HepG2 (cell line): Measurements from ENCODE around the gene JTB. TPM values are rescaled to one million over a fixed set of nuclear protein-coding genes. Genes with fewer than 3 reads are reported as not detected.
A peak's percentile ranks its signal among the peaks of the same experiment; 100 is the strongest.

Experiments used
- ARHGAP35 ChIP-seq: sonication (generic); formaldehyde crosslinking; IDR thresholded peaks from 2 replicates; pipeline ENCODE4 v1.9.0; 2022; ENCODE audit warnings: mild to moderate bottlenecking, inconsistent platforms, moderate library complexity, missing genetic modification reagents, borderline replicate concordance
- IKZF4 ChIP-seq: sonication (generic); formaldehyde crosslinking; IDR thresholded peaks from 2 replicates; pipeline ENCODE4 v1.5.1; 2020; ENCODE audit warnings: borderline replicate concordance, mild to moderate bottlenecking, low read depth, missing genetic modification reagents; ENCODE audit errors: not compliant biosample characterization
- MBNL3 ChIP-seq: fragments of 250-450 bp; sonication (Bioruptor Pico); conservative IDR thresholded peaks from 2 replicates; pipeline ENCODE4 v1.8.0; 2022; ENCODE audit warnings: mild to moderate bottlenecking, inconsistent platforms
- MZF1 ChIP-seq: sonication (generic); formaldehyde crosslinking; IDR thresholded peaks from 2 replicates; pipeline ENCODE4 v1.8.1; 2023; ENCODE audit warnings: mild to moderate bottlenecking, missing genetic modification reagents, borderline replicate concordance
- NFYB ChIP-seq: sonication (generic); formaldehyde crosslinking; IDR thresholded peaks from 2 replicates; pipeline ENCODE4 v1.4.0; 2020; ENCODE audit warnings: missing genetic modification reagents
- SNAPC2 ChIP-seq: sonication (generic); formaldehyde crosslinking; IDR thresholded peaks from 2 replicates; pipeline ENCODE4 v1.8.1; 2022; ENCODE audit warnings: mild to moderate bottlenecking, missing genetic modification reagents
- ZBTB7A ChIP-seq: sonication (generic); formaldehyde crosslinking; IDR thresholded peaks from 2 replicates; pipeline ENCODE4 v1.8.0; 2022; ENCODE audit warnings: mild to moderate bottlenecking, missing genetic modification reagents
- ZFP90 ChIP-seq: sonication (generic); formaldehyde crosslinking; IDR thresholded peaks from 2 replicates; pipeline ENCODE4 v1.8.0; 2022; ENCODE audit warnings: missing genetic modification reagents, mild to moderate bottlenecking, inconsistent platforms, borderline replicate concordance
- ZNF124 ChIP-seq: sonication (generic); formaldehyde crosslinking; IDR thresholded peaks from 2 replicates; pipeline ENCODE4 v1.4.0; 2020; ENCODE audit warnings: missing genetic modification reagents
- ZNF251 ChIP-seq: sonication (generic); formaldehyde crosslinking; IDR thresholded peaks from 2 replicates; pipeline ENCODE4 v1.9.0; 2021; ENCODE audit warnings: mild to moderate bottlenecking, missing genetic modification reagents
- ZNF282 ChIP-seq: fragments of 450-650 bp; IDR thresholded peaks from 2 replicates; pipeline ENCODE4 v1.6.1; 2018; ENCODE audit not compliant: partially characterized antibody
- ZNF598 ChIP-seq: sonication (generic); formaldehyde crosslinking; IDR thresholded peaks from 2 replicates; pipeline ENCODE4 v1.5.1; 2020; ENCODE audit warnings: mild to moderate bottlenecking, missing genetic modification reagents, borderline replicate concordance
- ZNF607 ChIP-seq: sonication (generic); formaldehyde crosslinking; IDR thresholded peaks from 2 replicates; pipeline ENCODE4 v1.5.1; 2020; ENCODE audit warnings: missing genetic modification reagents, mild to moderate bottlenecking, borderline replicate concordance
- ZNF652 ChIP-seq: IDR thresholded peaks from 2 replicates; pipeline ENCODE4 v1.6.1; 2016; ENCODE audit warnings: low read depth, borderline replicate concordance
- ZNF720 ChIP-seq: sonication (generic); formaldehyde crosslinking; IDR thresholded peaks from 2 replicates; pipeline ENCODE4 v1.4.0; 2020; ENCODE audit warnings: missing genetic modification reagents
- ZNF75D ChIP-seq: sonication (generic); formaldehyde crosslinking; IDR thresholded peaks from 2 replicates; pipeline ENCODE4 v1.8.1; 2023; ENCODE audit warnings: missing genetic modification reagents, mild to moderate bottlenecking, borderline replicate concordance
- polyA plus RNA-seq, 8 experiments: library from polyadenylated mRNA; depleted of rRNA in 3 of 8; stranded (reverse) in 7 of 8; unstranded in 1 of 8; fragments of >200 nt; fragmentation: Illumina TruSeq in 4 of 8; extraction: Trizol in 4 of 8; gene quantifications; 2 replicates each; pipeline versions ENCODE4 v1.2.1 to v1.2.3, GENCODE V29; 2011 to 2016; ENCODE audit warnings: low read depth in 4 of 8, missing spikeins in 1 of 8, mixed read lengths in 1 of 8; ENCODE audit not compliant: insufficient read depth in 1 of 8
- total RNA-seq, 5 experiments: library from RNA; depleted of rRNA; stranded (reverse); fragments of >200 nt; fragmentation: Illumina TruSeq; extraction: Trizol; gene quantifications; 2 replicates each; pipeline ENCODE4 v1.2.3, GENCODE V29; 2016; ENCODE audit warnings: low read depth in 1 of 5
- TF ChIP-seq, protein P1 (sequence below): IDR thresholded peaks from 2 replicates; pipeline ENCODE4 v1.6.1; 2016; ENCODE audit warnings: missing compliant biosample characterization, missing genetic modification reagents, borderline replicate concordance
- TF ChIP-seq, protein P2 (sequence below): sonication (generic); formaldehyde crosslinking; IDR thresholded peaks from 2 replicates; pipeline ENCODE4 v1.5.0; 2020; ENCODE audit warnings: missing genetic modification reagents, mild to moderate bottlenecking, borderline replicate concordance
- TF ChIP-seq, protein P3 (sequence below): sonication (generic); formaldehyde crosslinking; IDR thresholded peaks from 2 replicates; pipeline ENCODE4 v1.5.0; 2020; ENCODE audit warnings: missing genetic modification reagents, mild to moderate bottlenecking, borderline replicate concordance
- TF ChIP-seq, protein P4 (sequence below): sonication (generic); formaldehyde crosslinking; IDR thresholded peaks from 2 replicates; pipeline ENCODE4 v1.4.0; 2020; ENCODE audit warnings: missing genetic modification reagents

JTB gene
- total and polyA plus RNA-seq, 2 of the 13 experiments (the other 11 are each of a cell fraction or from before 2014, with no cell fraction given): 96.7 to 99.2 TPM

DNA sequence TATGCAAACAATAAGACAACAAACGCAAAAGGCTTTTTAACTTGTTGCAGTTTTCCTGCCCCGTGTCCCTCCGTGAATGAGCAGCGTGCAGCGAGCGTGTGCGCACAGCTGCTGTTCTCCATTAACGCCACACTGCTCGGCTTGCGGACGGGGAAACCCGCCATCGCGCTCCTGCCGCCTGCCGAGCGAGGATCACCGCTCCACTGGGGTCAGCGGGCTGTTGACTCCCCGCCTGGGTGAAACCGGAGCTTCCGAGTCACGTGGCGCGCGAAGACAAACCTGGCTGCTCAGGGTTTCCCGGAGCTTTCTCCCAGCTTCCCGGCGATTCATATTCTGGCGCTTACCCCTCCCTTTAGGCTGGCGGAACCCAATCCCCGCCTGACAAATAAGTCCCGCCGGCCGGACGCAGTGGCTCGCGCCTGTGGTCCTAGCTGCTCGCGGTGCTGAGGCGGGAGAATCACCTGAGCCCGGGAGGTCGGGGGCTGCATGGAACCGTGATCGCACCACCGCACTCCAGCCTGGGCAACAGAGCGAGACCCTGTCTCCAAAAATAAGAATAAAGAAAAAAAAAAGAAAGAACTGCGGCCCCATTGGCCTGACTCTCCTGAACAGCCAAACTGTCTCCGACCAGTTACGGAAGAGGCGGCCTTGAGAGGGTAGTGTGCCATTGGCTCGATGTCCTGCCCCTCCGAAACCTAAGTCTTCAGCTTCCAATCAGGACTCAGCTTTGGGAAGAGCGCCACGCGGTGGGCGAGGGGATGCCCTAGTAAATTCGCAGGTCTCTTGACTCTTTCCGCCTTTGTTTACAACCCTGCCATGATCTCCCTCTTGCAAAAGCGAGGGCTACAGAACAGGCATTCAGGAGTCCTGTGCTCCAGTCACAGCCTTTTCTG is 10.1 kb downstream of the JTB start, which contains the start of gene CREB3L4 (continued):
- TF ChIP-seq, protein P1, sequence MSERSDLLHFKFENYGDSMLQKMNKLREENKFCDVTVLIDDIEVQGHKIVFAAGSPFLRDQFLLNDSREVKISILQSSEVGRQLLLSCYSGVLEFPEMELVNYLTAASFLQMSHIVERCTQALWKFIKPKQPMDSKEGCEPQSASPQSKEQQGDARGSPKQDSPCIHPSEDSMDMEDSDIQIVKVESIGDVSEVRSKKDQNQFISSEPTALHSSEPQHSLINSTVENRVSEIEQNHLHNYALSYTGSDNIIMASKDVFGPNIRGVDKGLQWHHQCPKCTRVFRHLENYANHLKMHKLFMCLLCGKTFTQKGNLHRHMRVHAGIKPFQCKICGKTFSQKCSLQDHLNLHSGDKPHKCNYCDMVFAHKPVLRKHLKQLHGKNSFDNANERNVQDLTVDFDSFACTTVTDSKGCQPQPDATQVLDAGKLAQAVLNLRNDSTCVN: 0 out of 2 replicates have a peak, but pooled peaks have one; percentile 16
- no peak for TF ChIP-seq ZNF75D (CRISPR knock-in tag)
- TF ChIP-seq ZNF720 (CRISPR knock-in tag): no peak
- TF ChIP-seq ZNF607 (CRISPR knock-in tag): peak; percentile 88
- TF ChIP-seq, protein P2, sequence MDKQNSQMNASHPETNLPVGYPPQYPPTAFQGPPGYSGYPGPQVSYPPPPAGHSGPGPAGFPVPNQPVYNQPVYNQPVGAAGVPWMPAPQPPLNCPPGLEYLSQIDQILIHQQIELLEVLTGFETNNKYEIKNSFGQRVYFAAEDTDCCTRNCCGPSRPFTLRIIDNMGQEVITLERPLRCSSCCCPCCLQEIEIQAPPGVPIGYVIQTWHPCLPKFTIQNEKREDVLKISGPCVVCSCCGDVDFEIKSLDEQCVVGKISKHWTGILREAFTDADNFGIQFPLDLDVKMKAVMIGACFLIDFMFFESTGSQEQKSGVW (CRISPR knock-in tag): no peak
- TF ChIP-seq, protein P3, sequence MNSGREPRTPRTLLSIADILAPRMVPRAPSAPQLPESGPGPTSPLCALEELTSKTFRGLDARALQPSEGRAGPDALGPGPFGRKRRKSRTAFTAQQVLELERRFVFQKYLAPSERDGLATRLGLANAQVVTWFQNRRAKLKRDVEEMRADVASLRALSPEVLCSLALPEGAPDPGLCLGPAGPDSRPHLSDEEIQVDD (CRISPR knock-in tag): peak; percentile 52; the same call in 1 of the 2 replicates
- no peak for TF ChIP-seq IKZF4
- peak; percentile 19; the same call in 1 of the 2 replicates for TF ChIP-seq ZNF598 (CRISPR knock-in tag)
- TF ChIP-seq ZNF251 (CRISPR knock-in tag): 0 out of 2 replicates have a peak, but pooled peaks have one; percentile 42
- no peak for TF ChIP-seq ZNF282
- peak; percentile 81 for TF ChIP-seq ZNF124 (CRISPR knock-in tag)
- TF ChIP-seq ZBTB7A (CRISPR knock-in tag): peak; percentile 62; the same call in 1 of the 2 replicates
- no peak for TF ChIP-seq MBNL3 (CRISPR knock-in tag)
- no peak for TF ChIP-seq MZF1 (CRISPR knock-in tag)
- TF ChIP-seq ZNF652: no peak
- TF ChIP-seq, protein P4, sequence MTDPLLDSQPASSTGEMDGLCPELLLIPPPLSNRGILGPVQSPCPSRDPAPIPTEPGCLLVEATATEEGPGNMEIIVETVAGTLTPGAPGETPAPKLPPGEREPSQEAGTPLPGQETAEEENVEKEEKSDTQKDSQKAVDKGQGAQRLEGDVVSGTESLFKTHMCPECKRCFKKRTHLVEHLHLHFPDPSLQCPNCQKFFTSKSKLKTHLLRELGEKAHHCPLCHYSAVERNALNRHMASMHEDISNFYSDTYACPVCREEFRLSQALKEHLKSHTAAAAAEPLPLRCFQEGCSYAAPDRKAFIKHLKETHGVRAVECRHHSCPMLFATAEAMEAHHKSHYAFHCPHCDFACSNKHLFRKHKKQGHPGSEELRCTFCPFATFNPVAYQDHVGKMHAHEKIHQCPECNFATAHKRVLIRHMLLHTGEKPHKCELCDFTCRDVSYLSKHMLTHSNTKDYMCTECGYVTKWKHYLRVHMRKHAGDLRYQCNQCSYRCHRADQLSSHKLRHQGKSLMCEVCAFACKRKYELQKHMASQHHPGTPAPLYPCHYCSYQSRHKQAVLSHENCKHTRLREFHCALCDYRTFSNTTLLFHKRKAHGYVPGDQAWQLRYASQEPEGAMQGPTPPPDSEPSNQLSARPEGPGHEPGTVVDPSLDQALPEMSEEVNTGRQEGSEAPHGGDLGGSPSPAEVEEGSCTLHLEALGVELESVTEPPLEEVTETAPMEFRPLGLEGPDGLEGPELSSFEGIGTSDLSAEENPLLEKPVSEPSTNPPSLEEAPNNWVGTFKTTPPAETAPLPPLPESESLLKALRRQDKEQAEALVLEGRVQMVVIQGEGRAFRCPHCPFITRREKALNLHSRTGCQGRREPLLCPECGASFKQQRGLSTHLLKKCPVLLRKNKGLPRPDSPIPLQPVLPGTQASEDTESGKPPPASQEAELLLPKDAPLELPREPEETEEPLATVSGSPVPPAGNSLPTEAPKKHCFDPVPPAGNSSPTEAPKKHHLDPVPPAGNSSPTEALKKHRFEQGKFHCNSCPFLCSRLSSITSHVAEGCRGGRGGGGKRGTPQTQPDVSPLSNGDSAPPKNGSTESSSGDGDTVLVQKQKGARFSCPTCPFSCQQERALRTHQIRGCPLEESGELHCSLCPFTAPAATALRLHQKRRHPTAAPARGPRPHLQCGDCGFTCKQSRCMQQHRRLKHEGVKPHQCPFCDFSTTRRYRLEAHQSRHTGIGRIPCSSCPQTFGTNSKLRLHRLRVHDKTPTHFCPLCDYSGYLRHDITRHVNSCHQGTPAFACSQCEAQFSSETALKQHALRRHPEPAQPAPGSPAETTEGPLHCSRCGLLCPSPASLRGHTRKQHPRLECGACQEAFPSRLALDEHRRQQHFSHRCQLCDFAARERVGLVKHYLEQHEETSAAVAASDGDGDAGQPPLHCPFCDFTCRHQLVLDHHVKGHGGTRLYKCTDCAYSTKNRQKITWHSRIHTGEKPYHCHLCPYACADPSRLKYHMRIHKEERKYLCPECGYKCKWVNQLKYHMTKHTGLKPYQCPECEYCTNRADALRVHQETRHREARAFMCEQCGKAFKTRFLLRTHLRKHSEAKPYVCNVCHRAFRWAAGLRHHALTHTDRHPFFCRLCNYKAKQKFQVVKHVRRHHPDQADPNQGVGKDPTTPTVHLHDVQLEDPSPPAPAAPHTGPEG: peak; percentile 72
- TF ChIP-seq ZFP90 (CRISPR knock-in tag): peak; percentile 87
- TF ChIP-seq NFYB (CRISPR knock-in tag): peak; percentile 97
- TF ChIP-seq SNAPC2: peak; percentile 79; the same call in 1 of the 2 replicates
- TF ChIP-seq ARHGAP35: 0 out of 2 replicates have a peak, but pooled peaks have one; percentile 66
